Stimulated activated naive B cell treated with anti-CD40 and anti-IgM and Interleukin-4, amounts not matched to agents 10 μg/mL and 1 μg/mL and 100 μg/mL, for 72 hours (primary cell): ENCODE data around the gene PROC.

Experiments
- ATAC-seq, 2 donors: fragments of 150-1000 bp; cut with Tn5 transposase; replicated peaks; 2 replicates each; pipeline ENCODE4 v1.10.0; 2021; ENCODE audit warnings: moderate library complexity in 1 of 2
- DNase-seq: peaks from one replicate; pipeline ENCODE4 v3.0.0; 2021
- H3K27ac Mint-ChIP-seq: one replicate; pipeline ENCODE4 v1.8.0; 2022; ENCODE audit warnings: mild to moderate bottlenecking, mixed read lengths
- H3K27me3 Mint-ChIP-seq, 2 donors: one replicate each; pipeline ENCODE4 v1.8.0; 2022; ENCODE audit warnings: mixed read lengths in 2 of 2
- H3K36me3 Mint-ChIP-seq, 2 donors: one replicate each; pipeline ENCODE4 v1.8.0; 2022; ENCODE audit warnings: mixed read lengths in 2 of 2, mild to moderate bottlenecking in 1 of 2
- H3K4me1 Mint-ChIP-seq, 2 donors: one replicate each; pipeline ENCODE4 v1.8.0; 2022; ENCODE audit warnings: mixed read lengths in 2 of 2, mild to moderate bottlenecking in 1 of 2
- H3K4me3 Mint-ChIP-seq, 2 donors: one replicate each; pipeline ENCODE4 v1.8.0; 2022; ENCODE audit warnings: mild to moderate bottlenecking in 2 of 2, mixed read lengths in 2 of 2, moderate library complexity in 1 of 2
- H3K9me3 Mint-ChIP-seq, 2 donors: one replicate each; pipeline ENCODE4 v1.8.0; 2022; ENCODE audit warnings: mixed read lengths in 2 of 2, mild to moderate bottlenecking in 1 of 2

The PROC gene

GRCh38 chr2:127387655-127388422, 30.4 kb upstream of the PROC start, which contains the start of gene MAP3K2:
Gene MAP3K2 (minus strand): TSS chr2:127387975. CDS start chr2:127343129, 44,846 bp downstream.
- peaks cover 3 to 4% of the 10 kb centered on the region in 2 donors for H3K9me3 Mint-ChIP-seq
- peak; percentile 89 for DNase-seq
- peak within 1 kb of the TSS; percentile 99 for H3K27ac Mint-ChIP-seq
- peak within 1 kb of the TSS; percentile 90 to 92 for H3K4me3 Mint-ChIP-seq
- peaks cover 8 to 31% of the 10 kb centered on the region in 2 donors for H3K36me3 Mint-ChIP-seq
- peak; percentile 78 to 83 for ATAC-seq
- no peaks in the 10 kb centered on the region for H3K27me3 Mint-ChIP-seq
- H3K4me1 Mint-ChIP-seq, result peaks cover 53 to 84% of the 10 kb centered on the region in 2 donors

GRCh38 chr2:127388423-127389164, 29.6 kb upstream of the PROC start:
- Mint-ChIP-seq H3K27ac (peak overlapping the region; percentile 99), H3K4me1 (peaks cover 49 to 85% of the 10 kb centered on the region in 2 donors), H3K4me3 (peak overlapping the region; percentile 90 to 92), H3K9me3 (peaks cover 3 to 4% of the 10 kb centered on the region in 2 donors), H3K27me3 (no peaks in the 10 kb centered on the region), H3K36me3 (peaks cover 8 to 28% of the 10 kb centered on the region in 2 donors)
- peak; percentile 8 to 39 for ATAC-seq
- no peak for DNase-seq

DNA sequence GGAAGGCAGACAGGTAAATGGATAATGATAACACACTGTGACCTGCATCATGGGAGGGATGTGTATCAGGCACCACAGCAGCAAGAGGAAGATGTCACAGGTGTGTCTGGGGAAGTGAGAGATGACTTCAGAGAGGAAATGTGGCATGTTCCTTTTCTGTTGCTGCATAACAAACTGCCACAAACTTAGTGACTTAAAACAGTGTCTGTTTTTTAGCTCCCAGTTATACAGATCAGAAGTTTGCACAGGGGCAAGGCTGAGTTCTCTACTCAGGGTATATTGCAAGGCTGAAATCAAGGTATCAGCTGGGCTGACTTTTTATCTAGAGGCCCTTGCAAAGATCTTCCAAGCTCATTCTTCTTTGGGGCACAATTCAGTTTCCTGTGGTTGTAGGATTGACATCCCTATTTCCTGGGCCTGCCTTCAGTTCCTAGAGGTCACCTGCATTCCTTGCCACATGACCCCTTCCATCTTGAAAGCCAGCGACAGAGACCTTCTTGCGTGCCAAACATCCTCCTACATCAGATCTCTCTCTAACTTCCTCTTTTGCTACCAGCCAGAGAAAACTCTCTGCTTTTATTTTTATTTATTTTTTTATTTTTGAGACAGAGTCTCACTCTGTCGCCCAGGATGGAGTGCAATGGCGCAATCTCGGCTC, 28.3 kb upstream of the PROC start:
- peak overlapping the region; percentile 99 for H3K27ac Mint-ChIP-seq
- H3K4me1 Mint-ChIP-seq, result peaks cover 45 to 75% of the 10 kb centered on the region in 2 donors
- peak; percentile 37 for DNase-seq
- ATAC-seq, result peak; percentile 33 to 38
- peaks cover 4 to 5% of the 10 kb centered on the region in 2 donors for H3K9me3 Mint-ChIP-seq
- no peaks in the 10 kb centered on the region for H3K27me3 Mint-ChIP-seq
- H3K36me3 Mint-ChIP-seq, result peaks cover 7 to 28% of the 10 kb centered on the region in 2 donors
- H3K4me3 Mint-ChIP-seq, result peak overlapping the region; percentile 75 to 79

DNA sequence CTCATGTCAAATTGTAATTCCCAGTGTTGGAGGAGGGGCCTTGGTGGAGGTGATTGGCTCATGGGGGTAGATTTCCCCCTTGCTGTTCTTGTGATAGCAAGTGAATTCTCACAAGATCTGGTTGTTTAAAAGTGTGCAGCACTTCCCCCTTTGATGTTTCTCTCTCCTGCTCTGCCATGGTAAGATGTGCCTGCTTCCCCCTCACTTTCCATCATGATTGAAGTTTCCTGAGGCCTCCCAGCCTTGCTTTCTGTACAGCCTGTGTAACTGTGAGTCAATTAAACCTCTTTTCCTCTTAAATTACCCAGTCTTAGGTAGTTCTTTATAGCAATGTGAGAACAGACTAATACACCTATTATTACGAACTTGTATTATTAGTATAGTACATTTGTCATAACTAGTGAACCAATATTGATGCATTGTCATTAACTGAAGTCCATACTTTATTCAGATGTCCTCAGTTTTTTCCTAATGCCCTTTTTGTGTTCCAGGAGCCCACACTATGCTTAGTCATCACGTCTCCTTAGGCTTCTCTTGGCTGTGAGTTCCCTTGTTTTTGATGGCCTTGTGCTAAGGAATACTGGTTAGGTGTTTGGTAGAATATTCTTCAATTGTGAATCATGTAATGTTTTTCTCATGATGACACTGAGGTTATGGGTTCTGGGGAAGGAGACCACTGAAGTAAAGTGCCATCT, 25.9 kb upstream of the PROC start:
- ATAC-seq (no peak), DNase-seq (no peak)
- Mint-ChIP-seq H3K4me3 (no peak overlapping the region), H3K27me3 (no peaks in the 10 kb centered on the region), H3K36me3 (peaks cover 7 to 19% of the 10 kb centered on the region in 2 donors), H3K4me1 (peaks cover 35 to 55% of the 10 kb centered on the region in 2 donors), H3K9me3 (peaks cover 4 to 5% of the 10 kb centered on the region in 2 donors), H3K27ac (peak overlapping the region; percentile 53)

- no peak overlapping the region for H3K4me3 Mint-ChIP-seq
- no peaks in the 10 kb centered on the region for H3K27me3 Mint-ChIP-seq
- H3K9me3 Mint-ChIP-seq, result peaks cover 4 to 5% of the 10 kb centered on the region in 2 donors
- H3K27ac Mint-ChIP-seq, result peak overlapping the region; percentile 37
- H3K36me3 Mint-ChIP-seq, result peaks cover 10 to 26% of the 10 kb centered on the region in 2 donors
- peaks cover 37 to 60% of the 10 kb centered on the region in 2 donors for H3K4me1 Mint-ChIP-seq
- no peak for DNase-seq
- no peak for ATAC-seq
Observed at GRCh38 chr2:127392828-127393578, 25.2 kb upstream of the PROC start.

DNA sequence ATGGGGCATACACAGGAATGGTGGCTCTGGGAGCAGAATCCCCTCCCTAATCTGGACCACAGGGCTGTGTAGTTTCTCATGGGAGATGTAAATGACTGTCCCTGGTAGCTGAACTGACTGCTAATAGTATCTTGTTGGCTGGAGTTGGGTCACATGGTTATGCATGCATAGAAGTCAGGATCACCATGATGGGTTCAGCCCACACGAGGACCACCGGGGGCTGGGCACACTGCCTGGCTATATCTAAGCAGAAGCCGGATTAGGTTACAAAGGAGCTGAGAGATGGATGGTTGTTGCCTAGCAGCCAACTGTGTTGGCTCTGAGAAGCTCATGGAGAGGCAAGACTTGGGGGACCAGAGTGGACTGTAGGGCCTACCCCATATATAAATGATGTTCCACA, 23.7 kb upstream of the PROC start:
- Mint-ChIP-seq H3K9me3 (peaks cover 4 to 5% of the 10 kb centered on the region in 2 donors), H3K4me3 (no peak overlapping the region), H3K27ac (no peak overlapping the region), H3K36me3 (peaks cover 10 to 27% of the 10 kb centered on the region in 2 donors), H3K27me3 (no peaks in the 10 kb centered on the region), H3K4me1 (peaks cover 29 to 51% of the 10 kb centered on the region in 2 donors)
- DNase-seq (no peak), ATAC-seq (no peak)

- Mint-ChIP-seq H3K9me3 (peaks cover 0 to 4% of the 10 kb centered on the region in 2 donors), H3K4me1 (peaks cover 17 to 31% of the 10 kb centered on the region in 2 donors), H3K27ac (peak overlapping the region; percentile 16), H3K36me3 (peaks cover 7 to 21% of the 10 kb centered on the region in 2 donors), H3K27me3 (no peaks in the 10 kb centered on the region), H3K4me3 (no peak overlapping the region)
- no peak for DNase-seq
- ATAC-seq, result no peak
Observed at GRCh38 chr2:127397568-127398238, 20.5 kb upstream of the PROC start.

GRCh38 chr2:127398239-127398590, 20.0 kb upstream of the PROC start:
- ATAC-seq (peak; percentile 85 to 87), DNase-seq (no peak)
- Mint-ChIP-seq H3K27ac (no peak overlapping the region), H3K36me3 (peaks cover 7 to 17% of the 10 kb centered on the region in 2 donors), H3K27me3 (no peaks in the 10 kb centered on the region), H3K4me1 (peaks cover 14 to 25% of the 10 kb centered on the region in 2 donors), H3K4me3 (no peak overlapping the region), H3K9me3 (peaks cover 0 to 2% of the 10 kb centered on the region in 2 donors)

DNA sequence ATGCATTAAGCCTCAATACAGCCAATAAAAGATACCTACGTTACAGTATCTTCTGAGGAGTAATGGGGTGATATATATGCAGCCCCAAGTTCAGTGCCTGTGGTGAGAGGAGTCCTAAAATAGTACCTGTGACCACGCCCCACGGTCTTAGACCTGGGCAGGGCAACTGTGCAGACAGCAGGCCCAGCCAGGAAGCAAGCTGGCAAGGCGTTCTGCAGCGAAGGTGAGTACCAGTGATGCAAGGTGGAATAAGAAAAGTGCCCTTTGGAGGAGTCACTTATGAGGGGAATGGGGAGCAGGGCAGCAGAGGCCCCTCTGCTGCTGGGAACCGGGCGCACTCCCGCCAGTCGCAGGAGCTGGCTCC, 17.7 kb upstream of the PROC start:
- H3K36me3 Mint-ChIP-seq, result peaks cover 4 to 8% of the 10 kb centered on the region in 2 donors
- no peak for ATAC-seq
- no peaks in the 10 kb centered on the region for H3K9me3 Mint-ChIP-seq

GRCh38 chr2:127400897-127401756, 17.1 kb upstream of the PROC start:
- H3K27me3 Mint-ChIP-seq, result no peaks in the 10 kb centered on the region
- H3K27ac Mint-ChIP-seq, result no peak overlapping the region
- peaks cover 4 to 8% of the 10 kb centered on the region in 2 donors for H3K36me3 Mint-ChIP-seq
- ATAC-seq (peak in 1 of 2 donors; percentile 5), DNase-seq (no peak)
- no peak overlapping the region for H3K4me3 Mint-ChIP-seq
- H3K9me3 Mint-ChIP-seq, result no peaks in the 10 kb centered on the region
- peaks cover 22 to 38% of the 10 kb centered on the region in 2 donors for H3K4me1 Mint-ChIP-seq

More for the DNA sequence above, 17.7 kb upstream of the PROC start:
- no peak overlapping the region for H3K4me3 Mint-ChIP-seq
- no peak for DNase-seq
- H3K27ac Mint-ChIP-seq, result no peak overlapping the region
- peaks cover 22 to 36% of the 10 kb centered on the region in 2 donors for H3K4me1 Mint-ChIP-seq
- H3K27me3 Mint-ChIP-seq, result no peaks in the 10 kb centered on the region

GRCh38 chr2:127401757-127402695, 16.2 kb upstream of the PROC start:
- peaks cover 22 to 38% of the 10 kb centered on the region in 2 donors for H3K4me1 Mint-ChIP-seq
- no peak overlapping the region for H3K4me3 Mint-ChIP-seq
- no peaks in the 10 kb centered on the region for H3K27me3 Mint-ChIP-seq
- ATAC-seq (peak; percentile 24 to 62), DNase-seq (no peak)
- no peaks in the 10 kb centered on the region for H3K9me3 Mint-ChIP-seq
- peaks cover 4 to 8% of the 10 kb centered on the region in 2 donors for H3K36me3 Mint-ChIP-seq
- no peak overlapping the region for H3K27ac Mint-ChIP-seq
